ENCODE results near the gene TBC1D22A.

The TBC1D22A gene

GRCh38 chr22:47180796-47181195, 418.3 kb downstream of the TBC1D22A start:
- DNase-seq = no peak

DNA sequence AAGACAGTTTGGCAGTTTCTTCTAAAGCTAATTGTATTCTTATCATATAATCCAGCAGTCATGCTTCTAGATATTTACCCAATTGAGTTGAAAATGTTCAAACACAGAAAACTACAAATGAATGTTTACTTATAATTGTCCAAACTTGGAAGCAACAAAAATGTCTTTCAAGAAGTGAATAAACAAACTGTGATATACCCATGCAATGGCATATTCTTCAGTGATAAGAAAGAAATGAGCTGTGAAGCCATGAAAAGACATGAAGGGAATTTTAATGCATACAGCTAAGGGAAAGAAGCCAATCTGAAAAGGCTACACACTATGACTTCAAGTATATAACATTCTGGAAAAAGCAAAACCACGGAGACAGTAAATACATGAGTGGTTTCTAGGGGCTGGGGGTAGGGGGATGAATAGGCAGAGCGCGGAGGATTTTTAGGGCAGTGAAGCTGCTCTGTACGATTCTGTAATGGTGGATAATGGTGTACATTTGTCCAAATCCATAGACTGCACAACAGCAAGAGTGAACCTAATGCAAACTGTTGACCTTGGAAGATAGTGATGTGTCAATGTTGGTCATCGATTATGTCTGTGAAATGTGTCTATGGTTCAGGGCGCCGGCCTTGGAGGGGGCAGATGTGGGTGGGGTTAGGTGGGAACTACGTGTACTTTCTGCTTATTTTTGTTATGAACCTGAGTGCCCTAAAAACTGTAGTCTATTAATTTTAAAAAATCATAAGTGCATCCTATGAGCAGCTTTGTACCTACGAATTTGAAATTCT, 424.9 kb downstream of the TBC1D22A start:
- no peak for DNase-seq

- DNase-seq = no peak
Measured at GRCh38 chr22:47188261-47189055, 426.0 kb downstream of the TBC1D22A start.

DNA sequence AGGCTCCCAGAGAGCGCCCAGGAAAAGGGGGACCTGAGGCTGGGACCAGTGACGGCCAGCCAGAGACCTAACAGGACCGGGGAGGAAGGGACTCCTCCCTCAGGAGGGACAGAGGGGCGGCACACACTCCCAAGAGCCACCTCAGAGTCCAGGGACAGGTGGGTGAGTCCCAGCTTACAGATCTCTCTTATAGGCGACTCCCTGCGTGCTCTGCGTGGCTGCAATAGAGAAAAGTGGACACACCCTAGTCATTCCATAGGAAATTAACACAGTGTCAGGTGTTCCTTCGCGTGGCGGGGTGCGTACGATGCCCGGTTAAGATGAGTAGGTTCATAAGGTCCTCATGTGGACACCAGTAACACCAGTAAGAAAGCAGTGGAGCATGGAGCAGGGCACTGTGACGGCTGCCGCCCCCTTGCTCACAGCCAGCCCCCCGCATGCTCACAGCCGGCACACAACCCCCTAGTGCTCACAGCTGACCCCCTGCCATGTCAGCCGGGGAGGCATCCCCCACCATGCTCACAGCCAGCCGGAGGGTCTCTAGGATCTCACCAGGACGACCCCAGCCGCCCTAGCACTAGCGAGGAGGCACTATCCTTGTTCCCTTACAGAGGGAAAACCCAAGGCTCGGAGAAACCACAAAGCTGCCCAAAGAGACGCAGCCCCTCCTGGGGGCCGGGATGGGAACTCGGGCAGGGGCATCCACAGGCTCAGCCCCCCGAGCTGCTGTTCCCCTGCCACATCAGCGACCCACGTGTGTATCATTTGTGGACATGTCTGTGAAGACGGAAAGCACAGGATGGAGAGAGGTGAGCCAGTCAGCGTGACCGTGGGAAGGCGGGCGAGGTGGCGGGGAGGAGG, 426.8 kb downstream of the TBC1D22A start:
- DNase-seq = no peak

GRCh38 chr22:47190276-47190956, 428.0 kb downstream of the TBC1D22A start:
- DNase-seq = peak; percentile 17

- DNase-seq = no peak
Measured at GRCh38 chr22:47190957-47191670, 428.7 kb downstream of the TBC1D22A start.

GRCh38 chr22:47191671-47192650, 429.5 kb downstream of the TBC1D22A start:
- no peak for DNase-seq

- no peak for DNase-seq
Measured at GRCh38 chr22:47192651-47193437, 430.4 kb downstream of the TBC1D22A start.

- DNase-seq = no peak
Measured at GRCh38 chr22:47193606-47194329, 431.3 kb downstream of the TBC1D22A start.

DNA sequence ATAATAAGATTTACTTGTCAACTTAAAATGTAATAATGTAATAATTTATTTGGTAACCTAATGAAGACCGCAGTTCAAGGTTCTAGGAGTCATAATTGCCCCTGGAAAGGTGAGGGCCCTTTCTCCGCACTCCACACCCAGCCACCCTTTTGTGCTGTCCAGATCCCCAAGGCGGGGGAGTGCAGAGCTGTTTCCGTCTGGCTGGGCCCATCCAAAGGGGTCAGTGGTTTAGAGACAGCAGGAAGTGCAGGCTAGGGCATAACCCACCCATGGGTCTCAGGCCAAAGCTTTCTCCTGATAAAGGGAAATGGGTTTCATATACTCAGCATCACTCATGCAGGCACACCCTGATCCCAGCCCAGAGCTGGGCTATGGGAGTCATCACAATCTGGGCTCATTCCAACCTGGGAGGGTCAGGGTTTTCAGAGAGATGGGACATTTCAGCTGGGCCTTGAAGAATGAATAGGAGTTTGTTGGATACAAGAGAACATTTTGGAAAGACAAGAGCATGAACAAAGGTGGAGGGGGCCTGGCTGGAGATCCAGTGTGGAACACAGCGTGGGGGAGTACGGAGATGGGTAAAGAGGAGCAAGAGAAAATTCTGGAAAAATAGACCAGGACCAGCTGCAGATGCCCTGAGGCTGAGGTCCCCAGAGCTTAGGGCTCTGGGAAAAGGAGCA, 432.2 kb downstream of the TBC1D22A start:
- DNase-seq = no peak

DNA sequence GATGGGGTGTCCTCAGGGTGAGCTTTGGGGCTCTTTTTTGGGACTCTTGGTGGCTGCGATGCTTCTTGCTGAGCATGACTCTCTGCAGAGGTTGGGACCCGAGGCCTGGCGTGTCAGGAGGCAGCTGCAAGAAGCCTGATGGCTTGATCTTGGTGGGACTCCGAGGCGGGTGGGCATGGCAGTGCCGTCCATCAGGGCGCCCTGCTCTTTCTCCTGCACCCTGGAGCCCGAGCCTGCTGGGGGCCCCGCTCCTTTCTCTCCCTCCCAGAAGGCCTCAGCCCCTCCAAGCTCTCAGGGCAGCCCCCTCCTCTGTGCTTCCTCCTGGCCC, 432.7 kb downstream of the TBC1D22A start:
- DNase-seq = no peak

DNA sequence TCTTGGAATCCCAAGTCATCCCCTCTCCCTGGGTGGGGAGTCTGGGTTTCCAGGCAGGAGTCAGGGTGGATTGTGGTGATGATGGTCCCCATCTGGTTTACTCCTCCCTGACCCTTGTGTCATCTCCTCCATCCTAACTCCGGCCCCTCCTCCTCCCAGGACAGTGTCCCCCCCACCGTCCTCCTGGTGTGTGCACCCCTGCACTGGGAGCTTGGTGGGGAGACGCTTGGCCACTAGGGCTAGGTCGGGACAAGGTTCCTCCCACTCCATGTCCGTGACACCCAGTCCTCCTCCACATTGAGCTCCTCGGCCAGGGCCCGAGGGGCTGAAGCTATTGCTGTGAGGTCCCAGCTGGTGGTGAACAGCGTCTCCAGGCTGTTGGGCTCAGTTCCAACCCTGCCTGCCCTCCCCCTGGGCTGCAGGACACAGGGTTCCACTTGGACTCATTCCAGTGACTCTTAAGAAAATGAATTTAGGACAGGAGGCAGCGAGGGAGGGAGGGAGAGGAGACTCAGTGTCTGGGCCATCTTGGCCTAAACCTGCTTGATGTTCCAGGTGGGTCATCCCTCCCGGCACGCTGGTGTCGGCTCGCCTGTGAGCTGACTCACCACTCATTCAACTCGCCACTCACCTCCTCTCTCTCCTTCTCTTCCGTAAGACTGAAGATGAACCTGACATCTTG, 433.2 kb downstream of the TBC1D22A start:
- no peak for DNase-seq

- no peak for DNase-seq
Measured at GRCh38 chr22:47196166-47196849, 433.9 kb downstream of the TBC1D22A start.

- no peak for DNase-seq
Measured at GRCh38 chr22:47196881-47197772, 434.7 kb downstream of the TBC1D22A start.

DNA sequence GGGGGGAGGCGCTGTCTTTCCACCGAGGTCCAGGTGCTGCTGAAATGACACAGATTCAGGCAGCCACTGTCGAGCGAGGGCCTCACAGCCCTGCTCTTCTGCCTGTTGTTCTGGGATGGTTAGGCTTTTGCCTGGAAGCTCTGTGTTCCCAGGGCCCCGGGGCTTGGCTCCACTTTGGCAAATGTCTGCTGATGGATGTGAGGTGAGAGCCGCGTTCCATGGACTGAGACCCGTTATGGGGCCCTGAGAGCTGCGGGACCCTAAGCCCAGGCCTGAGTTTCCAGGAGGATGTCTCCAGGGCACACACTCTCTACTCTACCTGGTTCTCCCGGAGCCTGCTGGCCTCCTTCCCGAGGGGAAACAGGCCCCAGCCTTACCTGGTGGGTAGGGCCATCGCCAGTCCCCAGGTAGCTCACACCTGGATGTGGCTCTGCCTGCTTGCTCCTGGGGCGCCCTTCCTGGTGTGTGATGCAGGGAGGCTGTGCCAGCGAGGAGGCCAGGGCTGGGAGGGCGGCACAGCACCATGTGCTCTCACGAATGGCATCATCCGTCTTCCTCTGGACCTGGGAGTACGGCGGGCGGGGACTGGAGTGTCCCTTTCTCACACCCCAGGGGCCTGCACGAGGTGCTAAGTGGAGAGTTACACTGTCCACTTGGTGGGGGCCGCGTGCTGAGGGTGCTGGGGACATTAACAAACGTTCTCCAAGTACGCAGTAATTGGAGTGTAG, 435.5 kb downstream of the TBC1D22A start:
- DNase-seq = no peak

DNA sequence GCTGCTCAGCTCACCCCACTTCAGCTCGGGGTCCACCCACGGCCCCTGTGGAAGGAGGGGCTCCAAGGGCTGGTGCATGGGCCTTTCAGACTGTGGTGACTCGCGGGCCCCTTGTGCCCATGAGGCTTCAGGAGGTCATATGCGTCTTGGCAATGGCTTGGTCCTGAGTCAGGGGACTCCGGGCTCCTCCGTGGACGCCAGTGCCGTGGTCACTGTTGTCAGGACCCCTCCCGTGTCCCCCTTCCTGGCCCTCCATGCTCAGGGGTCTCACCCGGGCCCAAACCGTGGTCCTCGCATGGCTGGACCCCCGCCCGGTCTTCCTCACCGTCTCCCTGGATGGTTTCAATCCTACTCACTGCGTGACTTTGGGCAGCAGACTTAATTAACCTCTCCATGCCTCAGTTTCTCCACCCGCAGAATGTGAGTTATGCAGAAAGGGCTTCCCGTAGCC, 436.4 kb downstream of the TBC1D22A start:
- DNase-seq = no peak
